ENCODE results near the gene PDSS2.
"Not testable (repeated sequence)": the region's sequence is repeated elsewhere in the genome, so short reads cannot be mapped to it uniquely, and the experiment has no call there.

Gene PDSS2

DNA sequence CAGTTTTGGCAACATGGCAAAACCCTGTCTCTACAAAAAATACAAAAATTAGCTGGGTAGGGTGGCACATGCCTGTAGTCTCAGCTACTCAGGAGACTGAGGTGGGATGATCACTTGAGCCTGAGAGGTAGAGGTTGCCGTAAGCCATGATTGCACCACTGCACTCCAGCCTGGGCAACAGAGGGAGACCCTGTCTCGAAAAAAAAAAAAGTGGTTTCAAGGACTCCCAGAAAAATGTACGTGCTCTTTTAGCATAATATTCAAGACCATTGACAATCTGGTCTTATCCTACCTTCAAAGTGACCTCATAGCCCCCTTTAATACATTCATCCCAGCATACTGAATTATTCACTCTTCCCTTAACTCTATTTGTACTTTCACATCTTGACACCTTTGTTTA is 16.0 kb upstream of the PDSS2 start:
- not testable (repeated sequence) for DNase-seq (ENCODE audit: low spot score)

DNA sequence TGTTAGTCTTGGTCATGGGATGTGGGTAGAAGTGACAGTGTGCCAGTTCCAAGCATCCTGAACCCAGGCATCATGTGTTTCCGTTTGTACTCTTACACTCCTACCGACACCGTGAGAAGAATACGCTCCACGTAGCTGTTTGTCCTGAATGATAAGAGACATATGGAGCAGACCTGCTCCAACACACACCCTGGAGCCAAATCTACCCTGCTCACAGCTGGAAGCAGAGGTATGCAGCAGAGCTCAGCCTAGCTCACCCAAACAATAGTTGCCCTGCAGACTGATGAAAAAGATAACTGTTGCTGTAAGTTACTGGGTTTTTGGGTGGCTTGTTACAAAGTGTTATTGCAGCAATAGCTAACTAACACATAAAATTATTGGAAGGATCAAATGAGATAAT is 14.3 kb upstream of the PDSS2 start:
- no peak for DNase-seq (ENCODE audit: low spot score)

DNA sequence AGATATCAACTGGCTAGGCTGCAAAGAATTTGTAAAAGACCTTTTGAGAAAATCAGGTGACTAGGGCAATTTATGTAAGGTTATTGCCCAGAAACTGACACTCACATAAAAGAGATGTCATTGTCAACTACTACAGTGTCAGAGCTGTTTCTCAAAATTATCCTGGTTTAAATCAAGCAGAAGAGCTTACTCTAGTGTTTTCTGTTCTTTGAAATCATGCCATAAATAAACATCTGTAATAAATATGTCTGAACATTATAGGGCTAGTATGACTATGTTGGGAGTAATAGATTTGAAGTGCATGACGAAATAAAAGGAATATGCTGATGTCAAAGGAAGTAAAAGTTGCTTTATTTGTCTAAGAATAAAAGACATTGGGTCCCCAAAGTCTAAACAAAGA is 11.0 kb upstream of the PDSS2 start:
- no peak for DNase-seq (ENCODE audit: low spot score)

DNA sequence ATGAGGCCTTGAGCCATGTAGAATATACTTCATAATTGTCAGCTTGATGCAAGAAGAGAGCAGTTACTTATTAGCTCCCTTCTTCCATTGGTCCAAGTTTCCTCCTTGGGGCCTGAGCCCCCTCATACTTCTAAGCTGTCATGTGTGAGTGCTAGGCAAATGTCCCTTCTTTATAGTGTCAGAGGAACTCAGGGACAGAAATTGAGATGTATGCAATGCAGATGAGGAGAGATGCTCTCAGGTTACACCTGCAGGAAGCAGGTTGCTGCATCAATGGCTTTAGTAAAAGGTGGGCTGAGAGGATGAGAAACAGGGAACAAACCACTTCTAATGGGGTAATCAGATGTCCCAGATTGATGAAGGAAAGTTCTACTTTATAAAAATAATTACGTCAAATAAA is 6.7 kb upstream of the PDSS2 start:
- no peak for DNase-seq (ENCODE audit: low spot score)

DNA sequence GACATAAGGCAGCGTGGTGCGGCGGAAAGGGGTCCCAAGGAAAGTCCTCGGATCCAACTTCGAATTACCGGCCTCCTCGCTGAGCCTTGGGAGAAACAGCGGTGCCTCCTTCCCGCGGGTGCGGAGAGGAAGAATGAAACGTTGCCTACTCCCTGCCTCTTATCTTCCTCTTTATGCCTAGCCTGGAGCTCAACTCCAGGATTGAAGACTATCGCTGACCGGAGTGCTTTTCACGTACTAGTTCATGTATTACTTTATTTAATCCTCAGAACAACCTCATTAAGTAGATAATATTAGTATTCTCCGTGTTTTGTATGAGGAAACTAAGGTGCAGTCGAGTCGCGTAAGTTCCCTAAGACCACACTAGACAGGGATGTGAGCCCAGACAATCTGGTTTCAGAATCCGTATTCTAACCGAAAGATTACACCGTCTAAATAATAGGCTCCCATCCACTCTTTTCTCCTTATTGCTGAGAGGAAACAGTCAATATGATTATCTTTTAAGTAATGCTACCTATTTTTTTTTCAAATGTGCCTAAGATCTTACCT is 793 bp upstream of the PDSS2 start:
- no peak for DNase-seq (ENCODE audit: low spot score)

DNA sequence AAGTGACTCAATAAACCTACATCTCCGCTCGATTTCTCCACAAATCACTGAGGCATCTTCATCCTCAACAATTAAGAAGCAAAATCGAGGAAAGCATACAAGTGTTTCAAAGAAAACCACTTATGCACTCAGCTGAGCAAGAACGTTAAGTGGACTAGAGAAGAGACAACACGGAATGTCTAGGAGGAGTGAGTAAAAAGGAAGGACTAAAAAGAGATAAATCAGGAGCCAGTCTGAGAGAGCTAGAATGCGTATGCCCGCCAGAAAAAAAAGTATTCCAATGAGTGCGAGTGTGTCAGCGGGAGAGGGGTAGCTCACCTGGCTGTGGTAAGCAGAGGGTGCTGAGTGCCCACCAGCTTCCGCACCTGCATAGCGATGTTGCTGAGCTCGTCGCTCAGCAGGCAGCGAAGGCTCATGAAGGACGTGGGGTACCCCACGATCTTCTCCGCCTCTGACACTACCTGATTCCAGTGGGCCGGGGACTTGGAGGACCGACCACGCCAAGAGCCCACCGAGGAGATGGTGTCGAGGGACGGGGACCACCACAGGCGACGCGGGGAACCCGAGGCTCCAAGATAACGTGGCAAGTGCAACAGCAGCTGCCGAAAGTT is 587 bp downstream of the PDSS2 start:
- no peak for DNase-seq (ENCODE audit: low spot score)

DNA sequence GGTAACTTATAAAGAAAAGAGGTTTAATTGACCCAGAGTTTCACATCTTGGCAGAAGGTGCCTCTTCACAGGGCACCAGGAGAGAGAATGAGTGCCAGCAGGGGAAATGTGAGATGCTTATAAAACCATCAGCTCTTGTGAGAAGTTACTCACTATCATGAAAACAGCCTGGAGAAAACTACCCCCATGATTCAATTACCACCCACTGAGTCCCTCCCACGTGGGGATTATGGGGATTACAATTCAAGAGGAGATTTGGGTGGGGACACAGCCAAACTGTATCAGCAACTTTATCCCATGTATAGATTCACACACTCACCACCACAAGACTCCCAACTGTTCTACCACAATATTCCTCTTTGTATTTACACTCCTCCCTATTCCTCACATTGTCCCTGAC is 10.6 kb downstream of the PDSS2 start:
- DNase-seq (ENCODE audit: low spot score): no peak

DNA sequence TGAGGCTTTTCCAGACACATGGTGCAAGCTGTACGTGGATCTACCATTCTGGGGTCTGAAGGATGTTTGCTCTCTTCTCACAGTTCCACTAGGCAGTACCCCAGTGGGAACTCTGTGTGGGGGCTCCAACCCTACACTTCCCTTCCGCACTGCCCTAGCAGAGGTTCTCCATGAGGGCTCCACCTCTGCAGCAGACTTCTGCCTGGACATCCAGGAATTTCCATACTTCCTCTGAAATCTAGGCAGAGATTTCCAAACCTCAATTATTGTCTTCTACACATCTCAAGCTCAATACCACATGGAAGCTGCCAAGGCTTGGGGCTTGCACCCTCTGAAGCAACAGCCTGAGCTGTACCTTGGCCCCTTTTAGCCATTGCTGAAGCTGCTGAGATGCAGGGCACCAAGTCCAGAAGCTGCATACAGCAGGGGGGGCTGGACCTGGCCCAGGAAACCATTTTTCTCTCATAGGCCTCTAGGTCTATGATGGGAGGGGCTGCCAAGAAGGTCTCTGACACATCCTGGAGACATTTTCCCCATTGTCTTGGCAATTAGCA is 11.6 kb downstream of the PDSS2 start:
- no peak for DNase-seq (ENCODE audit: low spot score)

DNA sequence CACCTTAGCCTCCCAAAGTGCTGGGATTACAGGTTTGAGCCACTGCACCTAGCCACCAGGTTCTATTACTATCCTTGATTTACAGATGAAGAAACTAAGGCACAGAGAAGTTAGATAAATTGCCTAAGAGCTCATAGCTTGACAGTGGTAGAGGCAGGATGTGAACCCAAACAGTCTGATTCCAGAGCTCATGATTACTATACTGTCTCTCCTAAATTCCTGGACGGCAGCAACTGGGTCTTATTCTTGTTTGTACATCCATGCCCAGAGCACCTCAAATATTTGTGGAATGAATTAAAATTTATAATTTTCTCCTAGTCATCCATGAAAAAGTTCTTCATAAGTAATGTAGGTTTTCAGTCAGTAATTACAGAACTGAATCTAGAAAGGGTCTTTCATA is 15.1 kb downstream of the PDSS2 start:
- DNase-seq (ENCODE audit: low spot score): no peak

DNA sequence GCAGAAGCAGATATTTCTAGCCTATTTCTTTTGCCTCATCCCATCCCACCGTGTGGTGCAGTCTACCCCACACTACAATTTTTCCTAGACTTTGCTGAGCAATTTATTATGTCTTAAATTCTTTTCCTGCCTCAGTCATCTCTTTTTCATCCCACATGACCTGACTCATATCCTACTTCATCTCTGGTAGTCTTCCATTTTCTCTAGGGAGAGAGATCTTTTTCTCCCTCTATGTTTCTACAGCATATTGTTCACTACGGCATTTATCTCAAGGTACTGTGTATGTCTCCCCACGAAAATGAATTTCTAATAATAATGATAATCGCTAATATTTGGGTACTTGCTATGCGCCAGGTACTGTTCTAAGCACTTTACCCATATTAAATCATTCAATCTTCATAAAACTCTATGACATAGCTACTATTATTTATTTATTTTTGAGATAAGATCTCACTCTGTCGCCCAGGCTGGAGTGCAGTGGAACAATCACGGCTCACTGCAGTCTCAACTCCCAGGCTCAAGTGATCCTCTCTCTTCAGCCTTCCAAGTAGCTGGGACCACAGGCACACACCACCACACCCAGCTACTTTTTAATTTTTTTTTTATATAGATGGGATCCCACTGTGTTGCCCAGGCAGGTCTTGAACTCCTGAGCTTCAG is 15.6 kb downstream of the PDSS2 start:
- no peak for DNase-seq (ENCODE audit: low spot score)

DNA sequence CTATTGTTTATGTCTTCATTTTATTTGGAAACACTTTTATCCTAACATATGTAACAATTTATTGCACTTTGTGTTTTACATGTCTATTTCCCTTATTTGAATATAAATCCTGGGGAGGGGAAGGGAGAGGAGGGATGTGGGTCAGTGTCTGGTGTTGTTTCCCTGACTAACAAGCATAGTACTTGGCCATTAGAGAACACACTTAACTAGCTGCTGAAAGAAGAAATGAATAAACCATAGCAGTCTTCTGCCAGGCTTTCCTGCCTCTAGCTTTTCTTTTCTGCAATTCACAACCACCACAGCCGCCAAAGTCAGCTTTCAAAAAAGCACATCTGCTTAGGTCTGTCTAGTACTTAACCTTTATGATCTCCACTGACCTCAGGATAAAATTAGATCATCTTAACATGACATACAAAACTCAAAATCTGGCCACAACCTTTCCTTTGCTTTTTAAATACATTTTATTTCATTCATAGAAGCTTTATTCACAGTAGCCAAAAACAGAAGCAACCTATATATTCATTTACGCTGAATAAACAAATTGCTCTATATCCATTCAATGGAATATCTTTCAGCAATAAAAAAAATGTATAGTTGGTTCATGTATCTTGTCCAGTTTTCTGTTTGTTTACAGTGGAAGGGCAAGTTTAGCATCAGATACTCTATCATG is 16.3 kb downstream of the PDSS2 start:
- DNase-seq (ENCODE audit: low spot score): no peak

DNA sequence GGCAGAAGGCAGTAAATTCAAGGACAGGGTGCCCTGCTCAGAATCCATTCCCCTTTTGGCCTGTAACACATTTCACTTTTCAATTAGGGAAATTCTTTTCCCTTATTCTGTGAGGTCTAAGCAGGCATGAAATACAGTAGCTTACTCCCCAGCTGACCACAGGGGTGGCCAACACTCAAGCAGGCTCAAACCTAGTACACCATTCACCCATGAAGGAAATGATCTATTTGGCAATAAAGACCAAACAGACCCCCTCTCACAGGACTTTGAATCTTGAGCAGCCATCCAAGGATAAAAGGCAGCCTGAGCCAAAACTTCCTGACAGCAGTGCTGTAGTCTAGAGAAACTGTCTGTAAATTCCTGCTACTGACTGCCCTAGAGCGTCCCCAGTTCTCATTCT is 17.7 kb downstream of the PDSS2 start:
- DNase-seq (ENCODE audit: low spot score): no peak

DNA sequence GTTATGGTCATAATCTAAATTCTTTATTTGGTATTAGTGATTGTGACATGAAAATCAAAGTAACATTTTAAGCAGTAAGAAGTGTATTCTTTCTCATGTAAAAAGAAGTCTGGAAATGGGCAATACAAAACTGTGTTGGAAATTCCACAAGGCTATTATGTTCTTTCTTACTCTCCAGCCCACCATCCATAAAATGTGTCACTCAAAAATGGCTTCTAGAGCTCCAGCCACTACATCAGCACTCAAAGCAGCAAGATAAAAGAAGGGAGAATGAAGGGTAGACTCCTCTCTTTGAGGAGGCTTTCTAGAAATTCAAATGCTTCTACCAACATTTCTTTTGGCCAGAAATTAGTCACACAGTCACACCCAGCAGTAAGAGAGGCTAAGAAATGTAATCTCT is 18.4 kb downstream of the PDSS2 start:
- no peak for DNase-seq (ENCODE audit: low spot score)

DNA sequence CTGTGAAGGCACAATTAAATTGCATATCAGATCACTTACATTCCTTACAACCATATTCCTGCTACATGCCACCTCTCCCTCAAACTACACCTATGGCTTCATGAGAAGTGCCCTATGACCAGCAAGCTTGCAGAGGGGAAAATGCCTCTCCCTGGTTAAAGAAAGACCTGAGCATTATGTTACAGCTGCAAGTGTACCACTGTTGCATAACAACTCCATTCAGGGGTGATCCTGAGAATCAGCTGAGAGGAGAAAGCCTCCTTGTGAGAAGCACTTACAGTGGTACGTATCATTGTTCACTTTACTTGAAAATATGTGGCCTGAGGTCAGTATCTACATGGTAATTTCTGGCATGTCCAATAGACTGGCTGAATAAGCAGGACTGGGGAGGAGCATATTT is 20.0 kb downstream of the PDSS2 start:
- no peak for DNase-seq (ENCODE audit: low spot score)

DNA sequence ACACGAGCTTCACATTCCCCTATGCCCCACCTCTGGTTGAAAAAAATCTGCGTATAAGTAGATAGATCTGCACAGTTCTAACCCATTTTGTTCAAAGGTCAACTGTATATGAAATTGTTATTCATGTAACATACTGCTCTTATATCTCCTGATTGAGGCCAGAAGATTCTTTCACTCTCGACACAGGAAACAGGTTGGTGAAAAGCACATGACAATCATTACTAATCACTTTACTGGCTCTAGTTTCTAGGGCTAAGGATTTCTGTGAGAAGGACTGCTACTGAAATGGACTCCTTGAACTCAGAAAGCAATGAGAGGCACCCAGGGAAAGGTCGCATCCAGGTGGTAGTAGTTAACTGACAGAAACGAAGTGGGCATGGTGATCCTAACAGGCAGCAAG is 21.7 kb downstream of the PDSS2 start:
- no peak for DNase-seq (ENCODE audit: low spot score)

DNA sequence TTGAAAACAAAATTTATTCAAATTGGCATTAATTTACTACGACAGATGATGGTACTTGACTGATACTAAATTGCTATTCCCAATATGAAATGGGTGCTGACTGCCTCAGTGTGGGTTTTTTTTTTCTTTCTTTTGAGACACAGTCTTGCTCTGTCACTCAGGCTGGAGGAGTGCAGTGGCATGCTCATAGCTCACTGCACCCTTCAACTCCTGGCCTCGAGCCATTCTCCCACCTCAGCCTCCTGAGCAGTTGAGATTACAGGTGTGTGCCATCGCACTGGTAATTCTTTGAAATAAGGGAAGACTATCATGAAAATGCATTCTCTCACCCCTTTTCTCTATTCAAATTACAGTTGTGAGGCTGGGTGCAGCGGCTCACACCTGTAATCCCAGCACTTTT is 22.5 kb downstream of the PDSS2 start:
- no peak for DNase-seq (ENCODE audit: low spot score)

DNA sequence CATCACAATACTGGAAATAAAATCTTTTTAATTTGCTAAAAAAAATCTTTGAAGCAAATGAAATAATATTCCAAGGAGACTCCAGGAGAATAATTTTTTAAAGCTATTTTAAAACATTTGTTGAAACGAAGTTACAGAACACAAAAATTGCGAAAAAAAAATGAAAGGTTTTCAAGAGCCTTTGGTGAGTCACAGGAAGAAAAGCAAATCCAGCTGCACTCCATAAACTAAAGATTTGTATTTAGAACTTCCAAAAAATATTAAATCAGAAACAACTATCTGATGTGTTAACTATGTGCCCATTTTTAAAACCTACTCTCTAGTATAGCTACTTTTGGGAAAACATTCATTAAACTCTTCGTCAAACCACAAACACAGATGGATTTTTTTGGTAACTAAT is 23.6 kb downstream of the PDSS2 start:
- no peak for DNase-seq (ENCODE audit: low spot score)

DNA sequence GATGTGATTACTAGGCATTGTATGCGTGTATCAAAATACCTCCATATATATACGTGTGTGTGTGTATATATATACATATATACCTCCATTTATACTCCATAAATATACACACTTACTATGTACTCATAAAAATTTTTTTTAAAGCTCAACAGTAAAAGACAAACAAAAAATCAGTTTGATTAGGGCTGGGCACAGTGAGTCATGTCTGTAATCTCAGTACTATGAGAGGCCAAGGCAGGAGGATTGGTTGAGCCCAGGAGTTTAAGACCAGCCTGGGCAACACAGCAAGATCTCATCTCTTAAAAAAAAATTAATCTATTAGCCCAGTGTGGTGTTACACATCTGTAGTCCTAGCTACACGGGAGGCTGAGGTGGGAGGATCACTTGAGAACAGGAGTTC is 24.6 kb downstream of the PDSS2 start:
- no peak for DNase-seq (ENCODE audit: low spot score)

DNA sequence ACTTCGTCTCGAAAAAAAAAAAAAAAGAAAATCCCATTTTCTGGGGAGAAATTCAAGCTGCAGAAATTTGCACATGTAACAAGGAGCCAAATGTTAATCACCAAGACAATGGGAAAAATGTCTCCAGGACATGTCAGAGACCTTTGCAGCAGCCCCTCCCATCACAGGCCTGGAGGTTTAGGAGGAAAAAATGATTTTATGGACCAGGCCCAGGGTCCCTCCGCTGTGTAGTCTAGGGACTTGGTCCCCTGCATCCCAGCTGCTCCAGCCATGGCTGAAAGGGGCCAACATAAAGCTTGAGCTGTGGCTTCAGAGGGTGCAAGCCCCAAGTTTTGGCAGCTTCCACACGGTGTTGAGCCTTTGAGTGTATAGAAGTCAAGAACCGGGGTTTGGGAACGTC is 33.4 kb downstream of the PDSS2 start:
- not testable (repeated sequence) for DNase-seq (ENCODE audit: low spot score)

DNA sequence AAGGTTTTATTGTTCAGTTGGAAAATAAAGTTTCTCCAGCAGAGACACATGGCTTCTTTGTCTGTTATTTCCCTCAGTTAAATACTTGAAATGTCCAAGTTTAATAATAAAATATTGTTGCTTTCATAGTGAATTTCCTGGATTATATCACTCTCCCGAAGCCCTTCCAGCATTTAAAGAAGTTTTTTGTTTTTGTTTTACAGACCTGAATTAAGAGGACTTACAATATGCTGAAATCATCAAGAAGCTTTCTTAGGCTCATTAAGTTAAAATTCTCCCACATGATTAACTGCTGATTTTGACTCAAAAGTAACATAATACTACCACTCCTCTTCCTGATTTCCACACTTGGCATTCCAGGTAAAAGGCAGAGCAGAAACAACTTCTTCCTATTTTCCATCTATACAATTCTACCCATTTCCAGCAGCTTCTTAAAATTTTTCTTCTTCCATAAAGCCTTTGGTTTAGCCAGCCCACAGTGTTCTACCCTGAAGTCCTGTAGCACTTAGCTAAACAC is 35.8 kb downstream of the PDSS2 start:
- no peak for DNase-seq (ENCODE audit: low spot score)

DNA sequence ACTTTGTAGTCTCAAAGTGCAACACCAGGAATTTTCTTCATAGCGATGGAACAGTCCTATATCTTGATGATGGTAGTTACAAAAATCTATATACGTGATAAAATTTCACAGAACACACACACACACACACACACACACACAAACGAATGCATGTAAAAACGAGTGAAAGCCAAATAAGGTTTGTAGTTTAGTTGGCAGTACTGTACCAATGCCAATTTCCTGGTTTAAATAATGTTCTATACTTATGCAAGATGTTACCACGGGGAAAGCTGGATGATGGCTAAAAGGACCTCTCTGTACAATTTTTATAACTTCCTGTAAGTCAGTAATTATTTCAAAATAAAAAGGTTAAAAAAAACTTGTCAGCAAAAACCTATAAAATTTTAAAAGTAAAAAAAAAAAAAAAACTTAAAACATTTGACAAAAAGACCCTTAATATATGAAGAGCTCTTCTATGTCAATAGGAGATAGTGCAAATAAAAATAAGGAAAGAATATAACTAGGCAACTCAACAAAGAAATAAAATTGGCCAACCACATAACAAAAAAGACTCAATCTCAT is 37.6 kb downstream of the PDSS2 start:
- no peak for DNase-seq (ENCODE audit: low spot score)

DNA sequence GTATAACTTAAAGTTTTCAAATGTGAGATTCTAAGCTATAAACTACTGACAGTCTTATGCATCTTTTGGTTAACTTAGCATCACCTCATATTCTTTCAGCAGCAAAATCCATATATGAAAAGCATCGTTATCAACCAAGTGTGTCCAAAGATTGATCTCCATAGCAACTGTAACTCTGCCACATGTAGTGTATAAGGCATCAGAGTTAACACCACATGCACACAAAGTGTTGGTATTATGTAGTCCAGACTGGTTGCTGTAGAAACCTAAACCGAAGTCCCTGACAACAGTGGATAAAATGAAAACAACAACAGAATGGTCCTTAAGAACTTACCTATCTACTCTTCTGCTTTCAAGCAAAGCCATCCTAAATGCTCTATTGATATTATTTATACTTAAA is 39.6 kb downstream of the PDSS2 start:
- no peak for DNase-seq (ENCODE audit: low spot score)
